GM18520 (cell line): ENCODE data around the gene TP53I3.
"Not testable (repeated sequence)": the region's sequence is repeated elsewhere in the genome, so short reads cannot be mapped to it uniquely, and the experiment has no call there.

Experiments used
- ATAC-seq: cut with Tn5 transposase; IDR thresholded peaks from one replicate; pipeline ENCODE4 v1.9.1; 2021; ENCODE audit not compliant: unreplicated experiment

Gene TP53I3

GRCh38 chr2:24084386-24085199 lies at the start of gene TP53I3:
TP53I3 (minus strand) TSS chr2:24084834; CDS start chr2:24084326, 508 bp downstream.
- ATAC-seq = peak; percentile 60

GRCh38 chr2:24132543-24132942 lies 47.9 kb upstream of the TP53I3 start:
- no peak for ATAC-seq

GRCh38 chr2:24125956-24126355 lies 41.3 kb upstream of the TP53I3 start:
- ATAC-seq = no peak

GRCh38 chr2:24123922-24124580 lies 39.4 kb upstream of the TP53I3 start:
- peak; percentile 2 for ATAC-seq

- ATAC-seq = peak; percentile 77
Observed at GRCh38 chr2:24123195-24123921, 38.7 kb upstream of the TP53I3 start, which contains the start of the genes FAM228B and PFN4. FAM228B (plus strand) TSS chr2:24123469; CDS start chr2:24124362, 893 bp downstream. PFN4 (minus strand) TSS chr2:24123334; CDS start chr2:24122535, 799 bp downstream.

- ATAC-seq = no peak
Observed at GRCh38 chr2:24122366-24123194, 37.9 kb upstream of the TP53I3 start.

- ATAC-seq = no peak
Observed at GRCh38 chr2:24121469-24121868, 36.8 kb upstream of the TP53I3 start.

GRCh38 chr2:24121066-24121465 lies 36.4 kb upstream of the TP53I3 start:
- ATAC-seq = no peak

- ATAC-seq = no peak
Observed at GRCh38 chr2:24117902-24118301, 33.3 kb upstream of the TP53I3 start.

- ATAC-seq = no peak
Observed at GRCh38 chr2:24115057-24115456, 30.4 kb upstream of the TP53I3 start.

GRCh38 chr2:24111407-24111901 lies 26.8 kb upstream of the TP53I3 start:
- ATAC-seq = no peak

GRCh38 chr2:24110660-24111303 lies 26.1 kb upstream of the TP53I3 start:
- ATAC-seq = no peak

GRCh38 chr2:24109431-24109830 lies 24.8 kb upstream of the TP53I3 start:
- ATAC-seq = not testable (repeated sequence)

- no peak for ATAC-seq
Observed at GRCh38 chr2:24107336-24107735, 22.7 kb upstream of the TP53I3 start.

GRCh38 chr2:24106786-24107185 lies 22.2 kb upstream of the TP53I3 start:
- no peak for ATAC-seq

- ATAC-seq = no peak
Observed at GRCh38 chr2:24105816-24106215, 21.2 kb upstream of the TP53I3 start.

GRCh38 chr2:24104906-24105305 lies 20.3 kb upstream of the TP53I3 start:
- no peak for ATAC-seq

GRCh38 chr2:24104110-24104650 lies 19.5 kb upstream of the TP53I3 start:
- no peak for ATAC-seq

GRCh38 chr2:24102677-24103076 lies 18.0 kb upstream of the TP53I3 start:
- no peak for ATAC-seq

- ATAC-seq = no peak
Observed at GRCh38 chr2:24101992-24102391, 17.4 kb upstream of the TP53I3 start.
